Measurements from ENCODE around the gene PSME4.

- TF ChIP-seq TARDBP (IDR thresholded peaks at IDR 0.05) (no peak), HDGF (IDR thresholded peaks at IDR 0.05; ENCODE audit: borderline replicate concordance) (no peak), FOXM1 (IDR thresholded peaks at IDR 0.05; ENCODE audit: borderline replicate concordance) (no peak), FOXK2 (IDR thresholded peaks at IDR 0.05) (no peak), SP1 (IDR thresholded peaks at IDR 0.05) (no peak), SUZ12 (IDR thresholded peaks at IDR 0.05) (no peak), FOXA1 (IDR thresholded peaks at IDR 0.05) (no peak)
Observed at GRCh38 chr2:54000524-54000923, 29.7 kb upstream of the PSME4 start.
